B cell (primary cell): ENCODE data around the gene ALPL. TPM values are rescaled to one million over a fixed set of nuclear protein-coding genes. Genes with fewer than 3 reads are reported as not detected.

Experiments used
- ATAC-seq: fragments of 200-7000 bp; cut with Tn5 transposase; one replicate; pipeline ENCODE4 v1.10.0; 2021; ENCODE audit warnings: low read depth, mild to moderate bottlenecking, moderate number of reproducible peaks, moderate library complexity
- CTCF ChIA-PET: fragments of 350-600 bp; sonication (Branson Sonifier 250); formaldehyde crosslinking; loops from one replicate; lab custom pipeline; 2021; ENCODE audit warnings: antibody characterized with exemption, inconsistent platforms; lab: Charles Lee
- POLR2A ChIA-PET: fragments of 350-600 bp; sonication (Branson Sonifier 250); formaldehyde crosslinking; loops from one replicate; lab custom pipeline; 2021; ENCODE audit warnings: antibody characterized with exemption; lab: Charles Lee
- DNase-seq: peaks from one replicate; pipeline ENCODE4 v3.0.0; 2013
- H2AFZ ChIP-seq: 2 replicates; pipeline ENCODE4 v1.6.1; 2012; ENCODE audit warnings: mild to moderate bottlenecking, low read depth, low read length; ENCODE audit not compliant: insufficient read depth, poor library complexity, severe bottlenecking
- H3K27ac ChIP-seq, 2 donors: 1 replicate in 1 of 2; 2 replicates in 1 of 2; pipeline ENCODE4 v1.5.1; 2012 to 2013; ENCODE audit warnings: low read length in 2 of 2, mild to moderate bottlenecking in 2 of 2, moderate library complexity in 1 of 2
- H3K27me3 ChIP-seq, 4 experiments: fragments of 200-600 bp in 1 of 4; sonication (generic) in 1 of 4; replicated peaks in 1 of 4; 1 replicate in 2 of 4; 2 replicates in 2 of 4; pipeline versions ENCODE4 v1.6.1 to v1.7.0; 2013 to 2016; ENCODE audit warnings: low read length in 3 of 4, mild to moderate bottlenecking in 2 of 4, mixed read lengths in 1 of 4, moderate library complexity in 1 of 4; ENCODE audit not compliant: insufficient read depth in 4 of 4, control insufficient read depth in 3 of 4; ENCODE audit errors: control extremely low read depth in 1 of 4
- H3K36me3 ChIP-seq, 2 experiments: replicated peaks in 1 of 2; 1 replicate in 1 of 2; 2 replicates in 1 of 2; pipeline versions ENCODE4 v1.6.1 to v1.7.1; 2013; ENCODE audit warnings: low read length in 1 of 2; ENCODE audit not compliant: insufficient read depth in 2 of 2, control insufficient read depth in 1 of 2; ENCODE audit errors: control extremely low read depth in 1 of 2, extremely low read depth in 1 of 2
- H3K4me1 ChIP-seq, 2 donors: fragments of 200-600 bp in 1 of 2; sonication (generic) in 1 of 2; 1 replicate in 1 of 2; 2 replicates in 1 of 2; pipeline versions ENCODE4 v1.5.1 to v1.6.1; 2013 to 2017; ENCODE audit warnings: low read length in 2 of 2; ENCODE audit not compliant: control insufficient read depth in 2 of 2, insufficient read depth in 2 of 2
- H3K4me2 ChIP-seq: replicated peaks from 2 replicates; pipeline ENCODE3; 2012; ENCODE audit warnings: mild to moderate bottlenecking, low read depth, low read length; ENCODE audit not compliant: poor library complexity, severe bottlenecking
- H3K4me3 ChIP-seq, 5 experiments: fragments of 200-600 bp in 1 of 5; sonication (generic) in 1 of 5; 1 replicate in 3 of 5; 2 replicates in 2 of 5; pipeline versions ENCODE4 v1.5.1 to v1.7.0; 2011 to 2016; ENCODE audit warnings: low read length in 4 of 5, mild to moderate bottlenecking in 4 of 5, low read depth in 2 of 5, control low read depth in 1 of 5, moderate library complexity in 1 of 5; ENCODE audit not compliant: insufficient read depth in 1 of 5; ENCODE audit errors: control extremely low read depth in 1 of 5, extremely low read depth in 1 of 5
- H3K79me2 ChIP-seq: fragments of 200-600 bp; sonication (generic); one replicate; pipeline ENCODE4 v1.6.0; 2016; ENCODE audit warnings: low read length; ENCODE audit not compliant: control insufficient read depth, insufficient read depth
- H3K9ac ChIP-seq: fragments of 200-600 bp; sonication (generic); 2 replicates; pipeline ENCODE4 v1.6.1; 2017; ENCODE audit warnings: mild to moderate bottlenecking, low read length, moderate library complexity
- H3K9me3 ChIP-seq, 3 donors: one replicate each; pipeline versions ENCODE4 v1.6.1 to v1.7.1; 2013; ENCODE audit warnings: low read length in 2 of 3; ENCODE audit not compliant: control insufficient read depth in 2 of 3, insufficient read depth in 1 of 3; ENCODE audit errors: control extremely low read depth in 1 of 3
- H4K20me1 ChIP-seq: 2 replicates; pipeline ENCODE4 v1.6.0; 2012; ENCODE audit warnings: mild to moderate bottlenecking, low read length; ENCODE audit not compliant: insufficient read depth, control insufficient read depth, poor library complexity, severe bottlenecking
- H3K27ac Mint-ChIP-seq: one replicate; pipeline ENCODE4 v1.8.0; 2021; ENCODE audit warnings: mixed read lengths
- H3K27me3 Mint-ChIP-seq: one replicate; pipeline ENCODE4 v1.8.0; 2021; ENCODE audit warnings: mixed read lengths
- H3K4me1 Mint-ChIP-seq: one replicate; pipeline ENCODE4 v1.8.0; 2021; ENCODE audit warnings: mixed read lengths
- H3K4me3 Mint-ChIP-seq: one replicate; pipeline ENCODE4 v1.8.0; 2021; ENCODE audit warnings: mixed read lengths
- H3K9me3 Mint-ChIP-seq: one replicate; pipeline ENCODE4 v1.8.0; 2022; ENCODE audit warnings: mixed read lengths; ENCODE audit not compliant: insufficient read depth
- EZH2 ChIP-seq: IDR thresholded peaks from 2 replicates; pipeline ENCODE4 v1.6.1; 2012; ENCODE audit warnings: borderline replicate concordance, low read depth, mild to moderate bottlenecking, moderate library complexity, low read length; ENCODE audit not compliant: insufficient read depth, poor library complexity, severe bottlenecking
- WGBS: methylation state at CpG from one replicate; pipeline ENCODE4 v1.1.5; 2013; ENCODE audit warnings: missing lambda C conversion rate; ENCODE audit not compliant: insufficient coverage; 5-methylcytosine and 5-hydroxymethylcytosine counted together
- intact Hi-C: fragments of 100-400 bp; cut with micrococcal nuclease; formaldehyde crosslinking; loops from one replicate; pipeline ENCODE4 v1.10.0; 2022
- polyA plus RNA-seq: library from polyadenylated mRNA; depleted of rRNA; stranded (reverse); fragments of >200 nt; gene quantifications from 2 replicates; pipeline ENCODE4 v1.2.3, GENCODE V29; 2012
- total RNA-seq, 2 donors: library from RNA; stranded (reverse); fragments of 120-200 nt in 1 of 2; gene quantifications; 1 replicate in 1 of 2; 2 replicates in 1 of 2; pipeline versions ENCODE4 v1.2.3 to v1.2.4, GENCODE V29; 2013 to 2022
- TF ChIP-seq, protein P1 (sequence below): fragments of 200-600 bp; IDR thresholded peaks from one replicate; pipeline ENCODE4 v1.8.0; 2022; ENCODE audit warnings: antibody characterized with exemption, mild to moderate bottlenecking

ALPL gene
- total and polyA plus RNA-seq, 2 donors (not counting 1 experiment from before 2014, with no cell fraction given), result 1.6 to 12.2 TPM

DNA sequence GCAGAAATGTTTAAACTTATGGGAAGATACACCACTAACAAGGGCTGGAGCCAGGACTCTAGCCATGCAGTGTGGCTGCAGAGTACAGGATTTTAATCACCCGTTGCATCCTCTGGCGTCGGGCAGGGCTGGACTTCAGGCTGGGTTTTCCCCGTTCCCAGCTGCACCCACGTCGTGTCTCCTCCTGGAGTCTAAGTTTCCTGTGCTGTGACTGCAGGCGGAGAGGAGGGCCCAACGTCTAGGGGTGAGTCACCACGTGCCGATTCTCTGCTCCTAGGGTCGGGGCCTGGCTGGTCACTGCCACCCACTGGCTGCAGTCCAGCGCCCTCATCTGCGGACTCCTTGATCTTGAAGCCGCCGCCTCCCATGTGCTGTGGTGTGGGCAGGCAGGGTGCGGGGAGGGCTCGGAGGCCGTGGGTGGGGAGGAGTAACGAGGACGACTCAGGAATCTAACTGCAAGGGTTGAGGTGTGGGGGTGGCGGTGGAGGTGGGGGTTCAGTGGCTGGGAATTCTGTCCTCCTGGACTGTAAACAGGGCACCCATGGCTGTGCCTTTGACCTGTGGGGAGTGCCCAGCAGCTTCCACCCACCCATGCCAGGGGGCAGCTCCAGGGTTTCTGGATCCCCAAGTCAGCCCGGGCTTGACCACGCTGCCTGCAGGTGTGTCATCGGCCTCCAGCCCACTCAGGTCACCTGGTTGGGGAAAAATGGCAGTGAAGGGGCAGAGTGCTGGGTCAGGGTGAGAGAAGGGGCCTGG is 77.8 kb downstream of the ALPL start:
- TF ChIP-seq, protein P1, sequence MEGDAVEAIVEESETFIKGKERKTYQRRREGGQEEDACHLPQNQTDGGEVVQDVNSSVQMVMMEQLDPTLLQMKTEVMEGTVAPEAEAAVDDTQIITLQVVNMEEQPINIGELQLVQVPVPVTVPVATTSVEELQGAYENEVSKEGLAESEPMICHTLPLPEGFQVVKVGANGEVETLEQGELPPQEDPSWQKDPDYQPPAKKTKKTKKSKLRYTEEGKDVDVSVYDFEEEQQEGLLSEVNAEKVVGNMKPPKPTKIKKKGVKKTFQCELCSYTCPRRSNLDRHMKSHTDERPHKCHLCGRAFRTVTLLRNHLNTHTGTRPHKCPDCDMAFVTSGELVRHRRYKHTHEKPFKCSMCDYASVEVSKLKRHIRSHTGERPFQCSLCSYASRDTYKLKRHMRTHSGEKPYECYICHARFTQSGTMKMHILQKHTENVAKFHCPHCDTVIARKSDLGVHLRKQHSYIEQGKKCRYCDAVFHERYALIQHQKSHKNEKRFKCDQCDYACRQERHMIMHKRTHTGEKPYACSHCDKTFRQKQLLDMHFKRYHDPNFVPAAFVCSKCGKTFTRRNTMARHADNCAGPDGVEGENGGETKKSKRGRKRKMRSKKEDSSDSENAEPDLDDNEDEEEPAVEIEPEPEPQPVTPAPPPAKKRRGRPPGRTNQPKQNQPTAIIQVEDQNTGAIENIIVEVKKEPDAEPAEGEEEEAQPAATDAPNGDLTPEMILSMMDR, result no peak
- TF ChIP-seq EZH2, result no peak
- Histone ChIP-seq H3K79me2 (no peaks in the 10 kb centered on the region), H3K4me3 (no peak overlapping the region), H4K20me1 (no peaks in the 10 kb centered on the region), H3K36me3 (no peaks in the 10 kb centered on the region), H3K27ac (no peak overlapping the region), H3K4me1 (no peaks in the 10 kb centered on the region), H3K9me3 (no peaks in the 10 kb centered on the region), H3K27me3 (peaks cover 0 to 2% (median 0%) of the 10 kb centered on the region in 4 experiments), H2AFZ (no peak overlapping the region), H3K4me2 (no peak overlapping the region), H3K9ac (no peak overlapping the region)
- no peaks in the 10 kb centered on the region for H3K4me1 Mint-ChIP-seq
- intact Hi-C loops, result no loop called here
- no peak overlapping the region for H3K4me3 Mint-ChIP-seq
- ATAC-seq (no peak), DNase-seq (no peak)
- CTCF ChIA-PET, result no interaction called here
- no peak overlapping the region for H3K27ac Mint-ChIP-seq
- no peaks in the 10 kb centered on the region for H3K9me3 Mint-ChIP-seq
- H3K27me3 Mint-ChIP-seq, result peaks cover 34% of the 10 kb centered on the region
- POLR2A ChIA-PET, result no interaction called here
- 66% methylated on average over 23 of the region's 24 CpGs for WGBS

DNA sequence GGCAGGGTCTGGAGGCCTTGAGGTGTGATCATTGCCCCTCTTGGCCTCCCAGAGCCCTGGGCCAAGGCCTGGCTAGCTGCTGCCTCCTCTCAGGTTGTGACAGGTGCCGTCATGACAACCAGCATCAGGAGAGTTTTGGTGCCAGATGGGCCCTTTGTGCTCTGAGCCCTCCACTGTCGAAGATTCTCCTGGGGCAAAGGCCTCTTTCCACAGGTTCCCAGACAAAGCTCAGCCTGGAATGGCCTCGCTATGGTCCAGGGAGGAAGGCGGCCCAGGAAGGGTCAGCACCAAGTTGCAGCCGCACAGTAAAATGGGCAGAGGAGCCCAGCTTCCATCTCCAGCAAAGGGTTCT is 78.4 kb downstream of the ALPL start:
- Mint-ChIP-seq H3K4me3 (no peak overlapping the region), H3K27me3 (peaks cover 36% of the 10 kb centered on the region), H3K4me1 (no peaks in the 10 kb centered on the region), H3K27ac (no peak overlapping the region), H3K9me3 (no peaks in the 10 kb centered on the region)
- no peak overlapping the region for H3K9ac ChIP-seq
- no peak overlapping the region for H2AFZ ChIP-seq
- no peak overlapping the region for H3K27ac ChIP-seq
- ATAC-seq (no peak), DNase-seq (no peak)
- ChIA-PET CTCF (no interaction called here), POLR2A (no interaction called here)
- H3K4me2 ChIP-seq, result no peak overlapping the region
- no peaks in the 10 kb centered on the region for H4K20me1 ChIP-seq
- intact Hi-C loops, result no loop called here
- no peaks in the 10 kb centered on the region for H3K4me1 ChIP-seq
- 90% methylated on average over 5 of the region's 5 CpGs for WGBS
- no peak overlapping the region for H3K4me3 ChIP-seq
- no peaks in the 10 kb centered on the region for H3K9me3 ChIP-seq
- H3K36me3 ChIP-seq, result no peaks in the 10 kb centered on the region
- TF ChIP-seq EZH2, result no peak
- TF ChIP-seq, protein P1, result no peak
- H3K79me2 ChIP-seq, result no peaks in the 10 kb centered on the region
- H3K27me3 ChIP-seq, result peaks cover 0 to 2% (median 0%) of the 10 kb centered on the region in 4 experiments
